ENCODE data around the gene ITPK1.

ITPK1 gene

DNA sequence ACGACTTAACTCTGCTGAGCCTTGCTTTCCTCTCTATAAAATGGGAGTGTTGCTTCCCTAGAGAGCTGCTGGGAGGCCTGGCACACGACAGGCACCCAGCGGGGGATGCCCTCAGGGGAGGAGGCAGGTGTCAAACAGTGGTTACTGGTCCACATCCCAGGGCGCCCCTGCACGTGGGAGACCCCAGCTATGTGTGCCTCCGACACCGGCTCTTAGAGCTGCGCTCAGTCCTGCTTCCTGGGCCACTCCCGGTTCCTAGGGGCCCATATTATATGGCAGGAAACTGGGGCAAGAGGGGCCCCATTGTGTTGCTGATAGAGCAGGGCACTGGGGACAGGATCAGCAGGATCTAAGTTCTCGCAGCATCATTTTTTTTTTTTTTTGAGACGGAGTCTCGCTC, 145.5 kb downstream of the ITPK1 start:
- no peak overlapping the region for H2AFZ ChIP-seq (ENCODE audit: low read depth, low read length)
- peaks cover 12% of the 10 kb centered on the region; the same call in 1 of the 2 replicates for H4K20me1 ChIP-seq (ENCODE audit: insufficient read depth, low read length)
- H3K36me3 ChIP-seq (ENCODE audit: insufficient read depth, low read length) = peaks cover 2% of the 10 kb centered on the region
- no peak overlapping the region for H3K4me2 ChIP-seq (ENCODE audit: insufficient read depth, low read length)
- no peak overlapping the region for H3K4me3 ChIP-seq (ENCODE audit: low read depth in 1 of 2, low read length in 2 of 2)
- H3K9ac ChIP-seq (ENCODE audit: low read depth, low read length) = no peak overlapping the region
- no peaks in the 10 kb centered on the region for H3K27me3 ChIP-seq (ENCODE audit: insufficient read depth, low read length, poor library complexity)
- H3K9me3 ChIP-seq (ENCODE audit: insufficient read depth, low read length, severe bottlenecking) = no peaks in the 10 kb centered on the region
- peaks cover 2% of the 10 kb centered on the region; the same call in 1 of the 2 replicates for H3K79me2 ChIP-seq (ENCODE audit: insufficient read depth, low read length)
- no peaks in the 10 kb centered on the region for H3K4me1 ChIP-seq (ENCODE audit: insufficient read depth, low read length)
- DNase-seq (no peak), ATAC-seq (ENCODE audit: insufficient read depth, low read depth) (no peak)
- no peak overlapping the region for H3K27ac ChIP-seq (ENCODE audit: low read length)
- TF ChIP-seq EZH2 (IDR thresholded peaks at IDR 0.05; ENCODE audit: borderline replicate concordance, low read depth, low read length, severe bottlenecking) (no peak), CTCF (IDR thresholded peaks at IDR 0.05; ENCODE audit: borderline replicate concordance, extremely low read depth, low read length, poor library complexity, severe bottlenecking) (no peak)

GRCh38 chr14:92969871-92970270, 145.9 kb downstream of the ITPK1 start:
- Histone ChIP-seq H2AFZ (ENCODE audit: low read depth, low read length) (no peak overlapping the region), H3K4me2 (ENCODE audit: insufficient read depth, low read length) (no peak overlapping the region), H3K4me1 (ENCODE audit: insufficient read depth, low read length) (no peaks in the 10 kb centered on the region), H3K36me3 (ENCODE audit: insufficient read depth, low read length) (no peaks in the 10 kb centered on the region; the same call in 1 of the 2 replicates), H3K9ac (ENCODE audit: low read depth, low read length) (no peak overlapping the region), H3K4me3 (ENCODE audit: low read depth in 1 of 2, low read length in 2 of 2) (no peak overlapping the region), H3K27ac (ENCODE audit: low read length) (no peak overlapping the region), H3K27me3 (ENCODE audit: insufficient read depth, low read length, poor library complexity) (no peaks in the 10 kb centered on the region), H3K79me2 (ENCODE audit: insufficient read depth, low read length) (peaks cover 2% of the 10 kb centered on the region; the same call in 1 of the 2 replicates), H3K9me3 (ENCODE audit: insufficient read depth, low read length, severe bottlenecking) (no peaks in the 10 kb centered on the region), H4K20me1 (ENCODE audit: insufficient read depth, low read length) (peaks cover 12% of the 10 kb centered on the region)
- no peak for DNase-seq
- no peak for TF ChIP-seq CTCF (IDR thresholded peaks at IDR 0.05; ENCODE audit: borderline replicate concordance, extremely low read depth, low read length, poor library complexity, severe bottlenecking)
- TF ChIP-seq EZH2 (IDR thresholded peaks at IDR 0.05; ENCODE audit: borderline replicate concordance, low read depth, low read length, severe bottlenecking) = no peak
- ATAC-seq (ENCODE audit: insufficient read depth, low read depth) = no peak

- Histone ChIP-seq H3K27ac (ENCODE audit: low read length) (no peak overlapping the region), H3K9ac (ENCODE audit: low read depth, low read length) (no peak overlapping the region), H3K4me1 (ENCODE audit: insufficient read depth, low read length) (no peaks in the 10 kb centered on the region), H3K4me2 (ENCODE audit: insufficient read depth, low read length) (no peak overlapping the region), H3K4me3 (ENCODE audit: low read depth in 1 of 2, low read length in 2 of 2) (no peak overlapping the region), H4K20me1 (ENCODE audit: insufficient read depth, low read length) (peaks cover 13% of the 10 kb centered on the region), H2AFZ (ENCODE audit: low read depth, low read length) (no peak overlapping the region), H3K79me2 (ENCODE audit: insufficient read depth, low read length) (peaks cover 6% of the 10 kb centered on the region; the same call in 1 of the 2 replicates), H3K9me3 (ENCODE audit: insufficient read depth, low read length, severe bottlenecking) (no peaks in the 10 kb centered on the region), H3K27me3 (ENCODE audit: insufficient read depth, low read length, poor library complexity) (no peaks in the 10 kb centered on the region), H3K36me3 (ENCODE audit: insufficient read depth, low read length) (no peaks in the 10 kb centered on the region)
- TF ChIP-seq EZH2 (IDR thresholded peaks at IDR 0.05; ENCODE audit: borderline replicate concordance, low read depth, low read length, severe bottlenecking) (no peak), CTCF (IDR thresholded peaks at IDR 0.05; ENCODE audit: borderline replicate concordance, extremely low read depth, low read length, poor library complexity, severe bottlenecking) (no peak)
- DNase-seq (no peak), ATAC-seq (ENCODE audit: insufficient read depth, low read depth) (no peak)
Observed at GRCh38 chr14:92969430-92969829, 146.3 kb downstream of the ITPK1 start.

All from DND-41 (cell line).